Measurements from ENCODE around the gene ARHGEF28. TPM values are rescaled to one million over a fixed set of nuclear protein-coding genes. Genes with fewer than 3 reads are reported as not detected.

The ARHGEF28 gene
- total RNA-seq, 4 donors from 2014 or later, result 16.9 to 29.7 (median 25.7) TPM

DNA sequence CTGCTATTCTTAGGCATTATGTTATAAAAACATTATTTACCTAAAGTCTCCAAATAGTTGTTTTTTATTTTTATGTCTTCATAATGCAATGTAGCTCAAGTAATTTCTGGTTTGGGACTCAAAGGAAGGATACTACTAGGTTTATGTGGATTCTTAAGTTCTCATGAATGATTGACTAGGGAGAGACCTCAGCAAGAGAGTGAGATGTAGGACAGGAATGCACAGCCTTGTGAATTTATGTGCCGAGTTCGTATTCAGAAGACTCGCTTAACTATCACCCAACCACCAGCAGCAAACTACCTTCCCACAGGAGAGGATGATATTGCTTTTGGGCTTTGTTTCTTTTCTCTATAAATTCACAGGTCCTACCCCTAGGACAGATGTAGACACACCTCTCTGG lies 282.9 kb downstream of the ARHGEF28 start:
- 96 to 100% methylated on average over 2 to 3 of the region's 3 CpGs for WGBS, 2 donors (ENCODE audit: low coverage in 1 of 2)
- no peak for TF ChIP-seq POLR2A (IDR thresholded peaks at IDR 0.05)
- no peak for TF ChIP-seq EP300 (IDR thresholded peaks at IDR 0.05)
- TF ChIP-seq CTCF (IDR thresholded peaks at IDR 0.05), result no peak
- H3K9me3 ChIP-seq, result no peaks in the 10 kb centered on the region
- H3K4me3 ChIP-seq, result no peak overlapping the region
- H3K27me3 ChIP-seq, result no peaks in the 10 kb centered on the region
- peaks cover 0 to 21% of the 10 kb centered on the region in 2 donors for H3K36me3 ChIP-seq
- no peaks in the 10 kb centered on the region for H3K4me1 ChIP-seq
- H3K27ac ChIP-seq, result no peak overlapping the region
- no peak for ATAC-seq

DNA sequence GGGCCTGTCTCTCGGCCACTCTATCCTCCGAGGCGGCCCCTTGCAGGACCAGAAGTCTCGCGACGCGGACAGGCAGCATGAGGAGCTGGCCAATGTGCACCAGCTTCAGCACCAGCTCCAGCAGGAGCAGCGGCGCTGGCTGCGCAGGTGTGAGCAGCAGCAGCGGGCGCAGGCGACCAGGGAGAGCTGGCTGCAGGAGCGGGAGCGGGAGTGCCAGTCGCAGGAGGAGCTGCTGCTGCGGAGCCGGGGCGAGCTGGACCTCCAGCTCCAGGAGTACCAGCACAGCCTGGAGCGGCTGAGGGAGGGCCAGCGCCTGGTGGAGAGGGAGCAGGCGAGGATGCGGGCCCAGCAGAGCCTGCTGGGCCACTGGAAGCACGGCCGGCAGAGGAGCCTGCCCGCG lies 283.5 kb downstream of the ARHGEF28 start:
- Histone ChIP-seq H3K36me3 (peaks cover 0 to 21% of the 10 kb centered on the region in 2 donors), H3K4me1 (no peaks in the 10 kb centered on the region), H3K27ac (no peak overlapping the region), H3K4me3 (no peak overlapping the region), H3K9me3 (no peaks in the 10 kb centered on the region), H3K27me3 (no peaks in the 10 kb centered on the region)
- no peak for ATAC-seq
- 96% methylated on average over 10 of the region's 27 CpGs; no CpG with 5 or more reads in 1 of the 2 donors for WGBS, 2 donors (ENCODE audit: low coverage in 1 of 2)
- TF ChIP-seq CTCF (IDR thresholded peaks at IDR 0.05) (no peak), POLR2AphosphoS5 (IDR thresholded peaks at IDR 0.05) (no peak), POLR2A (IDR thresholded peaks at IDR 0.05) (no peak), EP300 (IDR thresholded peaks at IDR 0.05) (no peak)

GRCh38 chr5:73911761-73912393 lies 285.9 kb downstream of the ARHGEF28 start:
- H3K4me1 ChIP-seq, result no peaks in the 10 kb centered on the region
- TF ChIP-seq POLR2A (IDR thresholded peaks at IDR 0.05), result no peak
- no peak for TF ChIP-seq POLR2AphosphoS5 (IDR thresholded peaks at IDR 0.05)
- no peak for TF ChIP-seq CTCF (IDR thresholded peaks at IDR 0.05)
- TF ChIP-seq EP300 (IDR thresholded peaks at IDR 0.05), result no peak
- 37 to 40% methylated on average over 4 of the region's 4 CpGs for WGBS, 2 donors (ENCODE audit: low coverage in 1 of 2)

GRCh38 chr5:73912821-73913271 lies 286.9 kb downstream of the ARHGEF28 start:
- Histone ChIP-seq H3K9me3 (no peaks in the 10 kb centered on the region), H3K4me3 (no peak overlapping the region), H3K27ac (no peak overlapping the region), H3K27me3 (no peaks in the 10 kb centered on the region), H3K36me3 (peaks cover 0 to 15% of the 10 kb centered on the region in 2 donors), H3K4me1 (no peaks in the 10 kb centered on the region)
- no peak for ATAC-seq
- 78 to 83% methylated on average over 2 to 3 of the region's 3 CpGs for WGBS, 2 donors (ENCODE audit: low coverage in 1 of 2)
- no peak for TF ChIP-seq POLR2A (IDR thresholded peaks at IDR 0.05)
- no peak for TF ChIP-seq EP300 (IDR thresholded peaks at IDR 0.05)
- no peak for TF ChIP-seq POLR2AphosphoS5 (IDR thresholded peaks at IDR 0.05)
- TF ChIP-seq CTCF (IDR thresholded peaks at IDR 0.05), result no peak

More at GRCh38 chr5:73911761-73912393, 285.9 kb downstream of the ARHGEF28 start:
- Histone ChIP-seq H3K9me3 (no peaks in the 10 kb centered on the region), H3K27me3 (no peaks in the 10 kb centered on the region), H3K36me3 (peaks cover 0 to 15% of the 10 kb centered on the region in 2 donors), H3K4me3 (no peak overlapping the region), H3K27ac (no peak overlapping the region)
- no peak for ATAC-seq

DNA sequence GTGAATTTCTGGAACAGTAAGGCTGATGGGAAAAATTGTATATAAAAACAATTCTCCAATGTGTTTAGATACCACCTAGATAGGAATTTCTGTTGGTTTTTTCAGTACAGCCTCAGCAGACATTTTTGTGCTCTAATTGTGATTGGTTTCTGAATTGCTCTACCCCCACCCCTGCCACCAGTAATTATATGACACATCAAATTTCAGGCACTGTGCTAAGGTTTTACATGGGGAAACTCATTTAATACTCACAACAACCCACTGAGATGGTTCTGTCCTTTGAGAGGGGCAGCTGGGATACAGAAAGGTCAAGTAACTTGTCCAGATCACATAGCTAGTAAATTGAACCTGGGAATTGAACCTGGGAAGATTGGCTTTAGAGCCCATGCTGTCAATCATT lies 288.0 kb downstream of the ARHGEF28 start:
- H3K4me1 ChIP-seq, result no peaks in the 10 kb centered on the region
- H3K9me3 ChIP-seq, result no peaks in the 10 kb centered on the region
- TF ChIP-seq POLR2A (IDR thresholded peaks at IDR 0.05) (no peak), EP300 (IDR thresholded peaks at IDR 0.05) (no peak), POLR2AphosphoS5 (IDR thresholded peaks at IDR 0.05) (no peak), CTCF (IDR thresholded peaks at IDR 0.05) (no peak)
- H3K36me3 ChIP-seq, result peaks cover 0 to 15% of the 10 kb centered on the region in 2 donors
- H3K4me3 ChIP-seq, result no peak overlapping the region
- H3K27me3 ChIP-seq, result no peaks in the 10 kb centered on the region
- no peak overlapping the region for H3K27ac ChIP-seq
- no peak for ATAC-seq
